Measurements from ENCODE around the gene PYGM. TPM values are rescaled to one million over a fixed set of nuclear protein-coding genes. Genes with fewer than 3 reads are reported as not detected.

The PYGM gene
- total and polyA plus RNA-seq, 4 experiments from 2014 or later, result 0.38 to 11.3 (median 10.7) TPM; not detected in 1

- POLR2A ChIA-PET (ENCODE audit: partially characterized antibody), result interaction anchor here (1.2 to 1.3 kb wide), 2 partner anchors 11 to 13 kb away, joined by 3 read pairs; partner anchors contain the start of genes MAP4K2 and SF1
- no peak overlapping the region for H3K4me3 ChIP-seq (ENCODE audit: low read length in 2 of 2)
- H3K4me3 Mint-ChIP-seq, result no peak overlapping the region
- H3K36me3 ChIP-seq (ENCODE audit: insufficient read depth, low read length), result peaks cover 27% of the 10 kb centered on the region
- DNase-seq, result no peak
- H3K9me3 ChIP-seq (ENCODE audit: control insufficient read depth in 1 of 2, low read length in 2 of 2), result no peaks in the 10 kb centered on the region
- H3K27me3 Mint-ChIP-seq, result no peaks in the 10 kb centered on the region
- H3K4me1 ChIP-seq (ENCODE audit: insufficient read depth, low read length), result peaks cover 10% of the 10 kb centered on the region
- H3K27ac Mint-ChIP-seq, result no peak overlapping the region
- intact Hi-C loops (cut with micrococcal nuclease), result no loop called here
- no peaks in the 10 kb centered on the region for H3K9me3 Mint-ChIP-seq
- CTCF ChIA-PET (ENCODE audit: partially characterized antibody), result interaction anchor here (1.5 to 1.8 kb wide), 3 partner anchors 10 to 24 kb away, joined by 3 to 4 read pairs (median 4); no protein-coding TSS in a partner anchor
- peaks cover 10 to 22% (median 17%) of the 10 kb centered on the region in 4 donors for H3K4me1 Mint-ChIP-seq
- H3K27ac ChIP-seq (ENCODE audit: low read depth, low read length), result no peak overlapping the region
- peaks cover 10 to 58% of the 10 kb centered on the region in 2 donors for H3K36me3 Mint-ChIP-seq
- no peaks in the 10 kb centered on the region for H3K27me3 ChIP-seq (ENCODE audit: insufficient read depth, low read length)
Observed at GRCh38 chr11:64791781-64792291, 32.1 kb upstream of the PYGM start.

GRCh38 chr11:64790205-64791095 is 30.7 kb upstream of the PYGM start:
- H3K4me1 ChIP-seq (ENCODE audit: insufficient read depth, low read length), result peaks cover 10% of the 10 kb centered on the region
- peak overlapping the region in 1 of 7 donors; percentile 79 for H3K27ac Mint-ChIP-seq
- no peaks in the 10 kb centered on the region for H3K9me3 Mint-ChIP-seq
- ChIA-PET POLR2A (ENCODE audit: partially characterized antibody) (interaction anchor here (1.2 to 2.2 kb wide), 4 partner anchors 12 to 19 kb away, joined by 3 to 15 read pairs (median 4); partner anchors contain the start of genes MAP4K2, MEN1 and SF1), CTCF (ENCODE audit: partially characterized antibody) (interaction anchor here (1.5 to 1.8 kb wide), 3 partner anchors 9 to 26 kb away, joined by 3 to 4 read pairs (median 4); no protein-coding TSS in a partner anchor)
- H3K27me3 Mint-ChIP-seq, result no peaks in the 10 kb centered on the region
- peaks cover 10 to 22% (median 16%) of the 10 kb centered on the region in 4 donors for H3K4me1 Mint-ChIP-seq
- H3K4me3 Mint-ChIP-seq, result no peak overlapping the region
- H3K36me3 ChIP-seq (ENCODE audit: insufficient read depth, low read length), result peaks cover 19% of the 10 kb centered on the region
- H3K4me3 ChIP-seq (ENCODE audit: low read length in 2 of 2), result no peak overlapping the region
- intact Hi-C loops (cut with micrococcal nuclease), result no loop called here
- no peak for DNase-seq
- H3K27me3 ChIP-seq (ENCODE audit: insufficient read depth, low read length), result no peaks in the 10 kb centered on the region
- no peak overlapping the region for H3K27ac ChIP-seq (ENCODE audit: low read depth, low read length)
- H3K9me3 ChIP-seq (ENCODE audit: control insufficient read depth in 1 of 2, low read length in 2 of 2), result no peaks in the 10 kb centered on the region
- peaks cover 6 to 50% of the 10 kb centered on the region in 2 donors for H3K36me3 Mint-ChIP-seq

- Histone ChIP-seq H3K36me3 (ENCODE audit: insufficient read depth, low read length) (peaks cover 19% of the 10 kb centered on the region), H3K4me1 (ENCODE audit: insufficient read depth, low read length) (peaks cover 10% of the 10 kb centered on the region), H3K27ac (ENCODE audit: low read depth, low read length) (no peak overlapping the region), H3K9me3 (ENCODE audit: control insufficient read depth in 1 of 2, low read length in 2 of 2) (no peaks in the 10 kb centered on the region), H3K4me3 (ENCODE audit: low read length in 2 of 2) (no peak overlapping the region), H3K27me3 (ENCODE audit: insufficient read depth, low read length) (no peaks in the 10 kb centered on the region)
- peaks cover 7 to 18% (median 12%) of the 10 kb centered on the region in 4 donors for H3K4me1 Mint-ChIP-seq
- ChIA-PET POLR2A (ENCODE audit: partially characterized antibody) (interaction anchor here (1.2 to 2.3 kb wide), 7 partner anchors 9 to 46 kb away, joined by 4 to 16 read pairs (median 5); partner anchors contain the start of genes MAP4K2, MEN1, RASGRP2 and SF1), CTCF (ENCODE audit: partially characterized antibody) (interaction anchor here (0.6 to 3.2 kb wide), 3 partner anchors 13 to 123 kb away, joined by 3 to 12 read pairs (median 3); partner anchors contain the start of gene MAP4K2)
- DNase-seq, result no peak
- H3K9me3 Mint-ChIP-seq, result no peaks in the 10 kb centered on the region
- intact Hi-C loops (cut with micrococcal nuclease), result loop anchor here (5.0 kb wide), 1 partner anchor 223 kb away; the partner anchor contains the start of gene ARL2
- peaks cover 4 to 49% of the 10 kb centered on the region in 2 donors for H3K36me3 Mint-ChIP-seq
- no peak overlapping the region for H3K4me3 Mint-ChIP-seq
- no peaks in the 10 kb centered on the region for H3K27me3 Mint-ChIP-seq
- peak overlapping the region in 2 of 7 donors; percentile 42 to 79 for H3K27ac Mint-ChIP-seq
Observed at GRCh38 chr11:64789331-64790204, 29.8 kb upstream of the PYGM start.

GRCh38 chr11:64788321-64789215 is 28.8 kb upstream of the PYGM start:
- H3K27ac Mint-ChIP-seq, result no peak overlapping the region

GRCh38 chr11:64787526-64788320 is 27.9 kb upstream of the PYGM start:
- peaks cover 6% of the 10 kb centered on the region for H3K4me1 ChIP-seq (ENCODE audit: insufficient read depth, low read length)
- Mint-ChIP-seq H3K4me1 (peaks cover 3 to 6% (median 4%) of the 10 kb centered on the region in 4 donors), H3K36me3 (peaks cover 4 to 38% of the 10 kb centered on the region in 2 donors), H3K9me3 (no peaks in the 10 kb centered on the region), H3K4me3 (no peak overlapping the region), H3K27me3 (no peaks in the 10 kb centered on the region), H3K27ac (peak overlapping the region in 6 of 7 donors; percentile 48 to 90 (median 82))
- no peaks in the 10 kb centered on the region for H3K9me3 ChIP-seq (ENCODE audit: control insufficient read depth in 1 of 2, low read length in 2 of 2)
- intact Hi-C loops (cut with micrococcal nuclease), result loop anchor here (1.0 to 5.0 kb wide), 3 partner anchors 8 to 225 kb away; partner anchors contain the start of gene ARL2
- peaks cover 19% of the 10 kb centered on the region for H3K36me3 ChIP-seq (ENCODE audit: insufficient read depth, low read length)
- no peak overlapping the region for H3K4me3 ChIP-seq (ENCODE audit: low read length in 2 of 2)
- peak; percentile 48 to 61 (median 52) for DNase-seq
- H3K27me3 ChIP-seq (ENCODE audit: insufficient read depth, low read length), result no peaks in the 10 kb centered on the region
- H3K27ac ChIP-seq (ENCODE audit: low read depth, low read length), result no peak overlapping the region
- ChIA-PET POLR2A (ENCODE audit: partially characterized antibody) (interaction anchor here (1.0 to 2.3 kb wide), 8 partner anchors 9 to 45 kb away, joined by 3 to 16 read pairs (median 5); partner anchors contain the start of genes MAP4K2, PYGM and SF1), CTCF (ENCODE audit: partially characterized antibody) (interaction anchor here (0.7 to 3.2 kb wide), 7 partner anchors 9 to 98 kb away, joined by 3 to 12 read pairs (median 4); partner anchors contain the start of genes MAP4K2 and SF1)

More at GRCh38 chr11:64788321-64789215, 28.8 kb upstream of the PYGM start:
- no peaks in the 10 kb centered on the region for H3K9me3 ChIP-seq (ENCODE audit: control insufficient read depth in 1 of 2, low read length in 2 of 2)
- ChIA-PET POLR2A (ENCODE audit: partially characterized antibody) (interaction anchor here (1.0 to 2.3 kb wide), 12 partner anchors 10 to 46 kb away, joined by 3 to 16 read pairs (median 5); partner anchors contain the start of genes MAP4K2, MEN1, PYGM and RASGRP2), CTCF (ENCODE audit: partially characterized antibody) (interaction anchor here (0.7 to 3.2 kb wide), 7 partner anchors 10 to 97 kb away, joined by 3 to 12 read pairs (median 4); partner anchors contain the start of genes MAP4K2 and SF1)
- Mint-ChIP-seq H3K36me3 (peaks cover 4 to 42% of the 10 kb centered on the region in 2 donors), H3K9me3 (no peaks in the 10 kb centered on the region), H3K27me3 (no peaks in the 10 kb centered on the region), H3K4me1 (peaks cover 3 to 8% (median 5%) of the 10 kb centered on the region in 4 donors), H3K4me3 (no peak overlapping the region)
- no peak overlapping the region for H3K4me3 ChIP-seq (ENCODE audit: low read length in 2 of 2)
- no peak overlapping the region for H3K27ac ChIP-seq (ENCODE audit: low read depth, low read length)
- no peaks in the 10 kb centered on the region for H3K27me3 ChIP-seq (ENCODE audit: insufficient read depth, low read length)
- intact Hi-C loops (cut with micrococcal nuclease), result loop anchor here (5.0 kb wide), 1 partner anchor 224 kb away; the partner anchor contains the start of gene ARL2
- no peak for DNase-seq
- H3K36me3 ChIP-seq (ENCODE audit: insufficient read depth, low read length), result peaks cover 19% of the 10 kb centered on the region
- peaks cover 6% of the 10 kb centered on the region for H3K4me1 ChIP-seq (ENCODE audit: insufficient read depth, low read length)

Data from CD4-positive, alpha-beta memory T cell (primary cell).